Caco-2 (cell line): ENCODE measurements around the gene CTRL. TPM values are rescaled to one million over a fixed set of nuclear protein-coding genes. Genes with fewer than 3 reads are reported as not detected.

Experiments
- BruUV-seq: library from RNA; stranded (reverse); fragments of 400-500 nt; replicated peaks from 2 replicates; lab custom pipeline; 2021; lab: Mats Ljungman, UMichigan
- CTCF ChIA-PET: fragments of 300-600 bp; sonication (Branson Sonifier 250); formaldehyde crosslinking; loops from one replicate; lab custom pipeline; 2022; ENCODE audit warnings: antibody characterized with exemption; lab: Charles Lee
- POLR2A ChIA-PET: fragments of 300-600 bp; sonication (Branson Sonifier 250); formaldehyde crosslinking; loops from one replicate; lab custom pipeline; 2022; ENCODE audit warnings: antibody characterized with exemption; lab: Charles Lee
- DNase-seq, 2 experiments: peaks; one replicate each; pipeline versions ENCODE4 v3.0.0 to v3.0.0-alpha.2; 2020 to 2022
- H3K27me3 ChIP-seq: replicated peaks from 2 replicates; pipeline ENCODE4 v1.6.0; 2011; ENCODE audit warnings: low read length; ENCODE audit not compliant: control insufficient read depth, insufficient read depth
- H3K36me3 ChIP-seq: 2 replicates; pipeline ENCODE4 v1.5.1; 2011; ENCODE audit warnings: low read length; ENCODE audit not compliant: control insufficient read depth, insufficient read depth
- H3K4me1 ChIP-seq: fragments of 250-450 bp; sonication (Bioruptor Pico); 2 replicates; pipeline ENCODE4 v1.5.1; 2020; ENCODE audit warnings: mild to moderate bottlenecking
- H3K4me3 ChIP-seq: 2 replicates; pipeline ENCODE4 v1.5.1; 2011; ENCODE audit warnings: low read depth, mild to moderate bottlenecking, control low read depth, low read length
- H3K9me3 ChIP-seq: fragments of 250-450 bp; sonication (Bioruptor Pico); 2 replicates; pipeline ENCODE4 v1.5.1; 2020; ENCODE audit warnings: mild to moderate bottlenecking, moderate library complexity
- H3K27ac Mint-ChIP-seq: one replicate; pipeline ENCODE4 v1.8.0; 2022; ENCODE audit warnings: mixed read lengths; ENCODE audit not compliant: unreplicated experiment
- H3K27me3 Mint-ChIP-seq: one replicate; pipeline ENCODE4 v1.8.0; 2022; ENCODE audit warnings: mixed read lengths; ENCODE audit not compliant: insufficient read depth, unreplicated experiment
- H3K36me3 Mint-ChIP-seq: one replicate; pipeline ENCODE4 v1.8.0; 2022; ENCODE audit warnings: mild to moderate bottlenecking, mixed read lengths; ENCODE audit not compliant: insufficient read depth, unreplicated experiment
- H3K4me1 Mint-ChIP-seq: one replicate; pipeline ENCODE4 v1.8.0; 2022; ENCODE audit warnings: low read depth, mixed read lengths; ENCODE audit not compliant: unreplicated experiment
- H3K4me3 Mint-ChIP-seq: one replicate; pipeline ENCODE4 v1.8.0; 2022; ENCODE audit warnings: mild to moderate bottlenecking, moderate library complexity, mixed read lengths; ENCODE audit not compliant: unreplicated experiment
- H3K9me3 Mint-ChIP-seq: one replicate; pipeline ENCODE4 v1.8.0; 2022; ENCODE audit warnings: mixed read lengths; ENCODE audit not compliant: unreplicated experiment
- CTCF ChIP-seq, 2 experiments: fragments of 200-600 bp in 1 of 2; IDR thresholded peaks; 1 replicate in 1 of 2; 2 replicates in 1 of 2; pipeline versions ENCODE4 v1.5.1 to v1.8.0; 2011 to 2022; ENCODE audit warnings: antibody characterized with exemption in 1 of 2, control low read depth in 1 of 2, inconsistent platforms in 1 of 2, low read depth in 1 of 2, low read length in 1 of 2, mild to moderate bottlenecking in 1 of 2, moderate library complexity in 1 of 2; ENCODE audit not compliant: insufficient read depth in 1 of 2, severe bottlenecking in 1 of 2, unreplicated experiment in 1 of 2
- intact Hi-C: fragments of 100-400 bp; cut with micrococcal nuclease; formaldehyde crosslinking; loops from one replicate; pipeline ENCODE4 v1.10.0; 2022; ENCODE audit not compliant: unreplicated experiment
- total RNA-seq: library from RNA; stranded (reverse); gene quantifications from 2 replicates; pipeline ENCODE4 v1.2.3, GENCODE V29; 2022

CTRL gene
- total RNA-seq, 1 experiment from 2014 or later = 0.66 TPM

- Mint-ChIP-seq H3K4me3 (peak overlapping the region; percentile 61), H3K27ac (peak overlapping the region; percentile 96)
- POLR2A ChIA-PET = interaction anchor here (1.3 kb wide), 1 partner anchor 38 kb away, joined by 3 read pairs; no protein-coding TSS in a partner anchor
These were observed 47.8 kb downstream of the CTRL start for GRCh38 chr16:67883872-67884261.

GRCh38 chr16:67883146-67883871 is 48.4 kb downstream of the CTRL start:
- TF ChIP-seq CTCF (IDR thresholded peaks at IDR 0.05; ENCODE audit: insufficient read depth in 1 of 2, low read depth in 1 of 2, low read length in 1 of 2, severe bottlenecking in 1 of 2, unreplicated experiment in 1 of 2) = peak in 1 of 2 experiments; percentile 7
- POLR2A ChIA-PET = interaction anchor here (0.5 to 1.7 kb wide), 3 partner anchors 18 to 52 kb away, joined by 3 to 9 read pairs (median 4); no protein-coding TSS in a partner anchor
- CTCF ChIA-PET = interaction anchor here (0.5 to 5.0 kb wide), 26 partner anchors 9 to 637 kb away, joined by 3 to 47 read pairs (median 4); partner anchors contain the start of genes CTRL, EDC4, NUTF2 and PSKH1
- H3K4me3 ChIP-seq = no peak overlapping the region
- no peaks in the 10 kb centered on the region for H3K9me3 ChIP-seq
- H3K36me3 ChIP-seq = peaks cover 8% of the 10 kb centered on the region
- H3K27ac Mint-ChIP-seq = peak overlapping the region; percentile 96
- H3K4me1 Mint-ChIP-seq = peaks cover 37% of the 10 kb centered on the region
- no peaks in the 10 kb centered on the region for H3K27me3 ChIP-seq
- no peaks in the 10 kb centered on the region for H3K27me3 Mint-ChIP-seq
- H3K4me1 ChIP-seq = peaks cover 43% of the 10 kb centered on the region
- H3K9me3 Mint-ChIP-seq = no peaks in the 10 kb centered on the region
- H3K36me3 Mint-ChIP-seq = peaks cover 69% of the 10 kb centered on the region
- BruUV-seq = TSS peak; percentile 45
- intact Hi-C loops = loop anchor here (1.0 kb wide), 2 partner anchors 10 to 45 kb away; partner anchors contain the start of gene EDC4
- peak; percentile 84 to 89 for DNase-seq
- peak overlapping the region; percentile 61 for H3K4me3 Mint-ChIP-seq

More at GRCh38 chr16:67883872-67884261, 47.8 kb downstream of the CTRL start:
- no peaks in the 10 kb centered on the region for H3K27me3 ChIP-seq
- TF ChIP-seq CTCF (IDR thresholded peaks at IDR 0.05; ENCODE audit: insufficient read depth in 1 of 2, low read depth in 1 of 2, low read length in 1 of 2, severe bottlenecking in 1 of 2, unreplicated experiment in 1 of 2) = peak; percentile 89 to 92
- H3K36me3 ChIP-seq = peaks cover 8% of the 10 kb centered on the region
- CTCF ChIA-PET = interaction anchor here (0.6 to 5.0 kb wide), 23 partner anchors 8 to 637 kb away, joined by 3 to 47 read pairs (median 5); partner anchors contain the start of genes CTRL, EDC4, NUTF2 and PSKH1
- H3K4me1 ChIP-seq = peaks cover 43% of the 10 kb centered on the region
- H3K27me3 Mint-ChIP-seq = no peaks in the 10 kb centered on the region
- intact Hi-C loops = loop anchor here (1.0 kb wide), 2 partner anchors 11 to 44 kb away; partner anchors contain the start of gene EDC4
- H3K9me3 ChIP-seq = no peaks in the 10 kb centered on the region
- peaks cover 63% of the 10 kb centered on the region for H3K36me3 Mint-ChIP-seq
- DNase-seq = peak; percentile 68 to 87
- no peaks in the 10 kb centered on the region for H3K9me3 Mint-ChIP-seq
- H3K4me1 Mint-ChIP-seq = peaks cover 37% of the 10 kb centered on the region
- no peak overlapping the region for H3K4me3 ChIP-seq
- BruUV-seq = no TSS peak
